Keratinocyte (primary cell): ENCODE results near the gene RAE1.

Source experiments
- EZH2 ChIP-seq: IDR thresholded peaks from one replicate; pipeline ENCODE4 v1.6.1; 2012; ENCODE audit warnings: inconsistent platforms, mild to moderate bottlenecking, low read length, moderate library complexity
- TF ChIP-seq, protein P1 (sequence below), 3 experiments: IDR thresholded peaks in 1 of 3; conservative IDR thresholded peaks in 1 of 3; optimal IDR thresholded peaks in 1 of 3; 2 replicates in 2 of 3; 3 replicates in 1 of 3; pipeline versions ENCODE3 to v1.5.1; 2011; ENCODE audit warnings: low read length in 3 of 3, mild to moderate bottlenecking in 3 of 3, moderate library complexity in 2 of 3, control low read depth in 1 of 3, inconsistent platforms in 1 of 3; ENCODE audit not compliant: insufficient read depth in 2 of 3; ENCODE audit errors: extremely low read depth in 1 of 3

DNA sequence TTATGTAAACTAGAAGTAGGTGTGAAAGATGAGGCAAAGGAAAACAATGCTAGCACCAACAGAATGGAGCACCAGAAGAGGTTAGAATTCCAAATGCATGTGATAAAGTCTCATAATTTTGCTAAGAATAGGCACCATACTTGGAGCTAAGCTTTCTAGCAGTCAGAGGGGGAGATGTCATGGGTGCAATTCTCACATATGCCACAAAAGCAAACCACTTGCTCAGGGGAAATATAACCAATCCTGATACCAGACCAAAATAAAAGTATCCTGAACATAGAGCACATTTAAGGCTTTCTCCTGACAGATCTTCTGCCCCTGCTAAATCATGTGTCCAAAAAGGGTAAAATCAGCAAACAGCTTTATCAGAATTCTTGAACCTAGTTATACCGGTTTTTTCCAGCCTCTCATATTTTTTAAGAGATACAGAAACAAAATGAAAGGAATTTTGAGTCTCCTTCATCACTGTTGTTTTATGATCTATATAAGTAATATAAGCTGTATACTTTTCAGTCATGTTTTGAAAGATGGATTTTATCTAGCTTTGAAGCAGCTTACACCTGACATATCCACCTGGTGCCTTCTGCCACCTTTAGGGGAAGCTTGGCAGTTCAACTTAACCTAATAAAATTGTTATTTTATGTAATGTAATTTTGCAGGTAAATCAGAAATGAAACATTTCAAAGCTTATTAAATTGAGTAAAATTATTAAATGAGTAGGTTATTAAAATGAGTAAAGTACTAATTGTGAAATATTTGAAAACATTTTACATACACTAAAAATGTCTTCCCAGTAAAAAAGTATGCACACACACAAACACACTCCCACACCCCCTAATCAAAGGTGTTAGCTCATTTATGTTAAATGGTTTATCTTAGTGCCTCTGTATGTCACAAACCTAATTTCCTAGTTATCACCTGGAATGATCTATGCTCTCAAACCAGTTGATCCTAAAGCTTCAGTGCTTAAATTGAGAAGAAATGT is 18.7 kb upstream of the RAE1 start:
- TF ChIP-seq, protein P1, sequence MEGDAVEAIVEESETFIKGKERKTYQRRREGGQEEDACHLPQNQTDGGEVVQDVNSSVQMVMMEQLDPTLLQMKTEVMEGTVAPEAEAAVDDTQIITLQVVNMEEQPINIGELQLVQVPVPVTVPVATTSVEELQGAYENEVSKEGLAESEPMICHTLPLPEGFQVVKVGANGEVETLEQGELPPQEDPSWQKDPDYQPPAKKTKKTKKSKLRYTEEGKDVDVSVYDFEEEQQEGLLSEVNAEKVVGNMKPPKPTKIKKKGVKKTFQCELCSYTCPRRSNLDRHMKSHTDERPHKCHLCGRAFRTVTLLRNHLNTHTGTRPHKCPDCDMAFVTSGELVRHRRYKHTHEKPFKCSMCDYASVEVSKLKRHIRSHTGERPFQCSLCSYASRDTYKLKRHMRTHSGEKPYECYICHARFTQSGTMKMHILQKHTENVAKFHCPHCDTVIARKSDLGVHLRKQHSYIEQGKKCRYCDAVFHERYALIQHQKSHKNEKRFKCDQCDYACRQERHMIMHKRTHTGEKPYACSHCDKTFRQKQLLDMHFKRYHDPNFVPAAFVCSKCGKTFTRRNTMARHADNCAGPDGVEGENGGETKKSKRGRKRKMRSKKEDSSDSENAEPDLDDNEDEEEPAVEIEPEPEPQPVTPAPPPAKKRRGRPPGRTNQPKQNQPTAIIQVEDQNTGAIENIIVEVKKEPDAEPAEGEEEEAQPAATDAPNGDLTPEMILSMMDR (optimal IDR thresholded peaks at IDR 0.05 in 1 of 3, IDR thresholded peaks at IDR 0.05 in 1 of 3, conservative IDR thresholded peaks at IDR 0.05 in 1 of 3; ENCODE audit: extremely low read depth in 1 of 3, insufficient read depth in 2 of 3, low read length in 3 of 3): peak; percentile 49 to 59 (median 52)
- no peak for TF ChIP-seq EZH2
